ENCODE results near the gene HTT.

HTT gene

DNA sequence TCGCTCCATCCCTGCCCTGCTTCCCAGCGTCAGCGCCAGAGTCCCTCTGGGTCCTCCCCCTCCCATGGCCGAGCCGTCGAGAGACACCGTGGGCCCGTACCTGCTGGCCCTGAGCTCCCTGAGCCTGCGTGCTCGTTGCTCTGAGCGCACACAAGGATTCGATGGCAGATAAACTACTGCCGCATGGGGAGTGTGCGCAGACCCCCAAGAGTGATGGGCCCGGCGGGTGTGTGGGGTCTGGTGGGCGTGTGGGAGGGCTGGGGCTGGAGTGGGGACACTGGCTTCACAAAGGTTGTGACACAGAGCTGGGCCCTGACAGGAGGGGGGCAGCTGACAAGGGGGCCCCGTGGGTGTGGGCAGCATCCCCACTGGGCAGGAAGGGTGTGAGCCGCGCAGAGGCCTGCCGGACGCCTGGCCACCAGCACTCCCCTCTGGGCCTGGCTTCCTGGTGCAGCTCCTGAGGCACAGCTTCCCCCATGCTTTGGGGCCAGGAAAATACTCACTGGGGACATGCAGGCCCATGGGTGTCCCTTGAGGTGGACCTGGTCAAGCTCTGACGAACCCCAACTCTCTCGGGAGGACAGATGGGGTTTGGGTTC, 213.6 kb downstream of the HTT start:
- no peak overlapping the region for H3K4me3 ChIP-seq (ENCODE audit: low read length)
- H3K4me1 ChIP-seq (ENCODE audit: control insufficient read depth, insufficient read depth, low read length) = peaks cover 24% of the 10 kb centered on the region
- peaks cover 42% of the 10 kb centered on the region for H3K27me3 ChIP-seq (replicated peaks; ENCODE audit: control insufficient read depth, insufficient read depth, low read length)
- H3K9ac ChIP-seq (ENCODE audit: low read length) = no peak overlapping the region
- H3K36me3 ChIP-seq (ENCODE audit: control insufficient read depth, insufficient read depth, low read length, severe bottlenecking) = no peaks in the 10 kb centered on the region
- H3K9me3 ChIP-seq (ENCODE audit: control insufficient read depth, low read length) = no peaks in the 10 kb centered on the region
- no peak for DNase-seq (ENCODE audit: low read depth)

DNA sequence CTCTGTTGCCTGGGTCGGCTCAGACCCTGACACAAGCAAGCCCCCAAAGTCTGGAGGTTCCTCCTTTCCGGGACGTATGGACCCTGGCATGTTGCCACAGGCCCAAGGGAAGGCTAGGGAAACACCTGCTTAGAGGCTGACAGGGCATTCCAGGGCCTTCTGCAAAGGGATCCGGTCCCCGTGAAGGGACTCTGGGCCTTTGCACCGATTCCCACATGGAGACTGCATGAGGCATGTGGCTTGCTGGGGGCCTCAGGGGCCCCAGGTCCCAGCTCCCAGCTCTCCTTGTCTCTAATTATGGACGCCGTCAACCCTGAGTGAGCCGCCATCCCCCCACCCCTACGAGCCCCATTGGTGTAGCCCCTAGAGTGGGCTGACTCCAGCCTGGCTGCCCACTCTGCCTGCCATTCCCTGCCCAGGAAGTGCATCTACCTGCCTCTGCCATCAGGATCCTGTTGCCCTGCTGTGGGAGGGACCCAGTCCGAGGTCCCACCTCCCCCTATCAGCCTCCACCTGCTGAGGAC, 214.2 kb downstream of the HTT start:
- no peak for DNase-seq (ENCODE audit: low read depth)
- Histone ChIP-seq H3K36me3 (ENCODE audit: control insufficient read depth, insufficient read depth, low read length, severe bottlenecking) (no peaks in the 10 kb centered on the region), H3K27me3 (replicated peaks; ENCODE audit: control insufficient read depth, insufficient read depth, low read length) (peaks cover 37% of the 10 kb centered on the region), H3K9ac (ENCODE audit: low read length) (no peak overlapping the region), H3K9me3 (ENCODE audit: control insufficient read depth, low read length) (no peaks in the 10 kb centered on the region), H3K4me1 (ENCODE audit: control insufficient read depth, insufficient read depth, low read length) (peaks cover 24% of the 10 kb centered on the region), H3K4me3 (ENCODE audit: low read length) (no peak overlapping the region)

DNA sequence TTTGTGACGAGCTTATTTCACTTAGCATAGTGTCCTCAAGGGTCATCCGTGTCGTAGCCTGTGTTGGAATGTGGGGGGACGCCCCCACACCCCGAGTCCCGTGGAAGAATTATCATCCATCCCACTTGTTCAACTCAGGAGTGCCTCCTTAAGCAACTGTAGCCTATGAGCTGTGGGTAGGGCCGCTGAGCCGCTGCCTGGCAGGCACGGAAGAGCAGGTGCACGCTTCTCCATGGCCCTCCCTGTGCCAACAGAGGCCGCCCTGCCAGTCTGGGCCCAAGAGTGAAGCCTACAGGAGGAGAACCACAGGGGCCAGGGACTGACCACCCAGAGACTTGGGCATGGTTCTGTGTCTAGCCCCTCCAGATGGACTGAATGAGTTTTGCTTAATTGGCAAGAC, 216.0 kb downstream of the HTT start:
- Histone ChIP-seq H3K9me3 (ENCODE audit: control insufficient read depth, low read length) (no peaks in the 10 kb centered on the region), H3K4me1 (ENCODE audit: control insufficient read depth, insufficient read depth, low read length) (peaks cover 30% of the 10 kb centered on the region), H3K36me3 (ENCODE audit: control insufficient read depth, insufficient read depth, low read length, severe bottlenecking) (no peaks in the 10 kb centered on the region), H3K4me3 (ENCODE audit: low read length) (no peak overlapping the region), H3K27me3 (replicated peaks; ENCODE audit: control insufficient read depth, insufficient read depth, low read length) (peaks cover 34% of the 10 kb centered on the region), H3K9ac (ENCODE audit: low read length) (no peak overlapping the region)
- DNase-seq (ENCODE audit: low read depth) = no peak

DNA sequence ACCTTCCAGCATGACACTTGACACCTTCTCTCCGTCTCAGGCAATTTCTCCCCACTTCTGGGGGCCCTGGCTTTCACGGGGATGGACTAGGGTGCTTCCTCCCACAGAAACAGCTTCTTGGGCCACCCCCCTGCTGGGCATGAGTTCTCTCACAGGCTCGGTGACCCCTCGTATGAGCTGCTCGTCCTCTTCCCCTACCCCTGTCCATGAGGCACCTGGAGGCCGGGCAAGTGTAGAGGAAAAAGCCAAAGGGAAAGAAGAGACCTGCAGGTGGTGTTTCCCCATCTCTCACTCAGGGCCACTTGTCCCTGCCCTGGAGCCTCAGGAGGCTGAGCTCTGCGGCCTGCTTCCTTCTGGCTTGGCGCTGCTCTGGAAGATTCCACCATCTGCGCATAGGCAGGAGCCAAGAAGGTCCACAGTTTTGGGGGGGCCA, 216.4 kb downstream of the HTT start:
- Histone ChIP-seq H3K27me3 (replicated peaks; ENCODE audit: control insufficient read depth, insufficient read depth, low read length) (peaks cover 32% of the 10 kb centered on the region), H3K9ac (ENCODE audit: low read length) (no peak overlapping the region), H3K4me3 (ENCODE audit: low read length) (no peak overlapping the region), H3K9me3 (ENCODE audit: control insufficient read depth, low read length) (no peaks in the 10 kb centered on the region), H3K4me1 (ENCODE audit: control insufficient read depth, insufficient read depth, low read length) (peaks cover 29% of the 10 kb centered on the region), H3K36me3 (ENCODE audit: control insufficient read depth, insufficient read depth, low read length, severe bottlenecking) (no peaks in the 10 kb centered on the region)
- no peak for DNase-seq (ENCODE audit: low read depth)

DNA sequence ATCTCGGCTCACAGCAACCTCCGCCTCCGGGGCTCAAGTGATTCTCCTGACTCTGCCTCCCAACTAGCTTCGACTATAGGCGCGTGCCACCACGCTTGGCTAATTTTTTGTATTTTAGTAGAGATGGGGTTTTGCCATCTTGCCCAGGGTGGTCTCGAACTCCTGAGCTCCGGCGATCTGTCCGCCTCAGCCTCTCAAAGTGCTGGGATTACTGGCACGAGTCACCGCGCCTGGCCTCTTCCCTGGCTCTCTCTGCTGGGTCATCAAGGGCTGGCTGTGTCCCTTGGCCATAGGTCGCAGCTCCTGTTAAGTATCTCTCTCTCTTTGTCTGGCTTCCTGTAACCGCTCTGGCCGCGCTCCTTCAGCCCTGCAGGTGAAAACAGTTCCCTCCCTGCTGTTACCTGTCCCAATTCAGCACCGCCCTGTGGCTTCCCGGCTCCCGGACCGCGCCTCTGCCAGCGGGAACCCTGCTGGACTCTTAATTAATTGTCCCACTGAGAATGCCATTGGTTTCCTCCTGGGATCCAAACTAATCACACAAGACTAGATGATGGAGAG, 217.0 kb downstream of the HTT start:
- Histone ChIP-seq H3K36me3 (ENCODE audit: control insufficient read depth, insufficient read depth, low read length, severe bottlenecking) (no peaks in the 10 kb centered on the region), H3K9me3 (ENCODE audit: control insufficient read depth, low read length) (no peaks in the 10 kb centered on the region), H3K27me3 (replicated peaks; ENCODE audit: control insufficient read depth, insufficient read depth, low read length) (peaks cover 26% of the 10 kb centered on the region), H3K4me1 (ENCODE audit: control insufficient read depth, insufficient read depth, low read length) (peaks cover 23% of the 10 kb centered on the region), H3K9ac (ENCODE audit: low read length) (peak overlapping the region; percentile 92), H3K4me3 (ENCODE audit: low read length) (peak overlapping the region; percentile 89)
- DNase-seq (ENCODE audit: low read depth) = no peak

DNA sequence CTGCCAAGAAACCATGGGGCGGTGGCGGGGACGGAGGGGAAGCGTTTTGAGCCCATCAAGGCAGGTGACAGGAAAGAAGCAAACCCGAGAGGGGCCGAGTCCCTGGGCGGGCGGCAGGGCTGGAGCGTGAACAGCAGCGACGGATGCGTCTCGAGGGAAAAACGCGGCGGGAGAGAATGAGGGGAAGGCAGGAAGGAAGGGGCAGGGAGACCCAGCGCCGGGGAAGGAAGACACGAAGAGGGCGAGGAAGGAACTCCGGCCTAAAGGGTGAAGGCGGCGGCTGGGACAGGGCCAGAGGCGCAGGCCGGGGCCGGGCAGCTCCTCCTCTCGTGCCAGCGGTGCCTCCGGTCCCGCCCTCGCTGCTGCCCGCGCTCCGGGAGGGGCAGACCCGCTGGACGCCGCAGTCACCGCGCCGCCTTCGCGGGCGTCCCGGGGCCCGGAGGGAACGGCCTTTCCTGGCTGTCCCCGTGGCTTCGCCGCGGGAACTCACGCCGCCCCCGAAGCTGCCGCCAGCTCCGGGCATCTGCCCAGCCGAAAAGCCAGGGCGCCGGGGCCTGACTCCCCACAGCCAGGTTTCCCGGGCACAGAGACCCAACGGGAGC, 217.6 kb downstream of the HTT start:
- H3K27me3 ChIP-seq (replicated peaks; ENCODE audit: control insufficient read depth, insufficient read depth, low read length) = peaks cover 21% of the 10 kb centered on the region
- H3K9me3 ChIP-seq (ENCODE audit: control insufficient read depth, low read length) = no peaks in the 10 kb centered on the region
- H3K9ac ChIP-seq (ENCODE audit: low read length) = peak overlapping the region; percentile 92
- peaks cover 18% of the 10 kb centered on the region for H3K4me1 ChIP-seq (ENCODE audit: control insufficient read depth, insufficient read depth, low read length)
- no peaks in the 10 kb centered on the region for H3K36me3 ChIP-seq (ENCODE audit: control insufficient read depth, insufficient read depth, low read length, severe bottlenecking)
- peak; percentile 81 for DNase-seq (ENCODE audit: low read depth)
- peak overlapping the region; percentile 89 for H3K4me3 ChIP-seq (ENCODE audit: low read length)

DNA sequence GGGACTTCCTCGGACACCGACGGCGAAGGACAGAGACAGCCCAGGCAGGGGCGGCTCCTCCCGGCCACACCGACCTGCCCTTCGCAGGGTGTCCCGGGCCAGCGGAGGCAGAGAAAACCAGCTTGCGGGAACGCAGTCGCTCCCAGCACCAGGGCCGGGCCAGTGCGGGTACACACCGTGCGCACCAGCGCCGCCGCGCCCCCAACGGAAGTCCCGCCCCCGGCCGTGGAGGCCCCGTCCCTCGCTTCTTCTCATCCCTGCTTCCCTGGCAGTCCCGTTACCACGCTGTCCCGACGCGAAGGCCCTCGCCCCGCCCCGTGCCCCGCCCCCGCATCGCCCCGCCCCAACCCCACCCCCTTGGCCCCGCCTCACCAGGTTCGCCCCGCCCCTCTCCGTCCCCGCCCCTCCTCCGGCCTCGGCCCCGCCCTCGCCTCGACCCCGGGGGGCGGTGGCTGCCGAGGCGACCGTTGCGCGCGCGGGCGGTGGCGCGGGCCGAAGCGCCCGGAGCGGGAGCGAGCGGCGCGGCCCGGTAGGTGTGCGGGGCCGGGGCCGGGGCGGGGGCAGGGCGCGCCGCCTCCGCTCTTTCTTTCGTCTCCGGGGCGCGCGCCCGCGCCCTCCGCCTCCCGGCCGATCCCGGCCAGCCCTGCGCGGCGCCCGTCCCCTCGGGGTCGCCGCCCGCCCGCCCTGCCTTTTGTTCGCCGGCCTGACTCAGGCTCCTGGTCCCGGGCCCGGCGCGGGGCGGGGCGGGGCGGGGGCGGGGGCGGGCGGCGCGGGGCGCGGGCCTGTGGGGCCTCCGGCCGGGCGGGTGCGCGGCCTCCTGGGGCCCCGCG, 218.3 kb downstream of the HTT start, which contains the start of gene RGS12:
RGS12 (plus strand) TSS at position 451 of the 830 bp plus-strand sequence. CDS start 23,150 bp downstream, outside the sequence.
- peak within 1 kb of the TSS; percentile 89 for H3K4me3 ChIP-seq (ENCODE audit: low read length)
- no peaks in the 10 kb centered on the region for H3K36me3 ChIP-seq (ENCODE audit: control insufficient read depth, insufficient read depth, low read length, severe bottlenecking)
- peak; percentile 97 for DNase-seq (ENCODE audit: low read depth)
- peaks cover 14% of the 10 kb centered on the region for H3K27me3 ChIP-seq (replicated peaks; ENCODE audit: control insufficient read depth, insufficient read depth, low read length)
- H3K9me3 ChIP-seq (ENCODE audit: control insufficient read depth, low read length) = no peaks in the 10 kb centered on the region
- H3K4me1 ChIP-seq (ENCODE audit: control insufficient read depth, insufficient read depth, low read length) = peaks cover 12% of the 10 kb centered on the region
- H3K9ac ChIP-seq (ENCODE audit: low read length) = peak within 1 kb of the TSS; percentile 95
